ENCODE results near the gene RPS15.
"Not testable (repeated sequence)": the region's sequence is repeated elsewhere in the genome, so short reads cannot be mapped to it uniquely, and the experiment has no call there.

Gene RPS15

GRCh38 chr19:1431759-1432506 lies 6.3 kb upstream of the RPS15 start:
- DNase-seq (ENCODE audit: insufficient read length, low spot score) (no peak), FAIRE-seq (no peak)

GRCh38 chr19:1432507-1432887 lies 5.7 kb upstream of the RPS15 start:
- FAIRE-seq (no peak), DNase-seq (ENCODE audit: insufficient read length, low spot score) (no peak)

GRCh38 chr19:1433119-1434039 lies 4.8 kb upstream of the RPS15 start:
- FAIRE-seq (no peak), DNase-seq (ENCODE audit: insufficient read length, low spot score) (no peak)

- FAIRE-seq (no peak), DNase-seq (ENCODE audit: insufficient read length, low spot score) (no peak)
These were observed 4.2 kb upstream of the RPS15 start for GRCh38 chr19:1434040-1434366.

- no peak for DNase-seq (ENCODE audit: insufficient read length, low spot score)
- no peak for FAIRE-seq
These were observed 3.6 kb upstream of the RPS15 start for GRCh38 chr19:1434577-1435060.

GRCh38 chr19:1435378-1435989 lies 2.7 kb upstream of the RPS15 start:
- no peak for DNase-seq (ENCODE audit: insufficient read length, low spot score)
- no peak for FAIRE-seq

- DNase-seq (ENCODE audit: insufficient read length, low spot score) (no peak), FAIRE-seq (no peak)
These were observed 587 bp upstream of the RPS15 start for GRCh38 chr19:1437609-1438008.

- FAIRE-seq: no peak
- DNase-seq (ENCODE audit: insufficient read length, low spot score): no peak
These were observed 748 bp downstream of the RPS15 start for GRCh38 chr19:1438933-1439354.

- not testable (repeated sequence) for FAIRE-seq; DNase-seq (ENCODE audit: insufficient read length, low spot score)
These were observed 1.6 kb downstream of the RPS15 start for GRCh38 chr19:1439525-1440417.

- FAIRE-seq (no peak), DNase-seq (ENCODE audit: insufficient read length, low spot score) (no peak)
These were observed 2.2 kb downstream of the RPS15 start for GRCh38 chr19:1440418-1440801.

- no peak for DNase-seq (ENCODE audit: insufficient read length, low spot score)
These were observed 2.8 kb downstream of the RPS15 start for GRCh38 chr19:1441022-1441426.

GRCh38 chr19:1441677-1442438 lies 3.7 kb downstream of the RPS15 start:
- DNase-seq (ENCODE audit: insufficient read length, low spot score): no peak
- no peak for FAIRE-seq

More at GRCh38 chr19:1441022-1441426, 2.8 kb downstream of the RPS15 start:
- no peak for FAIRE-seq

- peak; percentile 81 for DNase-seq (ENCODE audit: insufficient read length, low spot score)
- FAIRE-seq: peak; percentile 67
These were observed 7.2 kb downstream of the RPS15 start for GRCh38 chr19:1445185-1445931.

- peak; percentile 86 for DNase-seq (ENCODE audit: insufficient read length, low spot score)
- peak; percentile 51 for FAIRE-seq
These were observed 7.9 kb downstream of the RPS15 start for GRCh38 chr19:1445932-1446712.

GRCh38 chr19:1446713-1447481 lies 8.7 kb downstream of the RPS15 start:
- DNase-seq (ENCODE audit: insufficient read length, low spot score) (no peak), FAIRE-seq (no peak)

GRCh38 chr19:1447504-1447903 lies 9.3 kb downstream of the RPS15 start:
- no peak for FAIRE-seq
- DNase-seq (ENCODE audit: insufficient read length, low spot score): no peak

- FAIRE-seq: no peak
- DNase-seq (ENCODE audit: insufficient read length, low spot score): no peak
These were observed 9.7 kb downstream of the RPS15 start for GRCh38 chr19:1447944-1448343.
